ENCODE data around the gene CSMD2.

DNA sequence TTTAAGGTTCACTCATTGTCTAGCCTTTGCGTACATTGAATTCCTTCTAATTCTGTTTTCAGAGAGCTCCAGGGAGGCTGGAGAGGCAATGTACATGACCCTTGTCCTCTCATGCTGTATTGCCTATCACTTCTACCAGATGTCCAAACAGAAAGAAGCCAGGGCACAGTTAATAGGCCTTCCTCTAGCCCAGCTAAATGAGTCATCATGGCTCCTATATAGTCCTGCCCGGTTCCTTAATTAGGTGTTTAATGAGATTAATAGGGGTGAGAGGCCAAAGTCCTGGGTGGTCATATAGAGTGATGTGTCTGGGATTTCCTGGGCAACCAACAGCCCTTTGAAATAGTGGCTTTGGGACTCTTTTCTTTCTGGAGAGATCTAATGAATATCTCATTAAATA is 616.3 kb downstream of the CSMD2 start:
- no peak for TF ChIP-seq ZNF274 (IDR thresholded peaks at IDR 0.05; ENCODE audit: low read depth, low read length)
- TF ChIP-seq SUZ12 (IDR thresholded peaks at IDR 0.05; ENCODE audit: extremely low read depth, insufficient read depth, insufficient read length) = no peak
- no peak for TF ChIP-seq YY1 (IDR thresholded peaks at IDR 0.05; ENCODE audit: insufficient read depth, insufficient read length)

All from NT2/D1 (cell line).